Activated CD4-positive, CD25-positive, alpha-beta regulatory T cell treated with anti-CD3 and anti-CD28 coated beads, Interleukin-2, amount 50 U/mL, for 16 hours (primary cell): ENCODE data around the gene GOLT1A.

Experiments
- DNase-seq: peaks from one replicate; pipeline ENCODE4 v3.0.0-alpha.2; 2020; ENCODE audit warnings: low read depth, low spot score

Gene GOLT1A

DNA sequence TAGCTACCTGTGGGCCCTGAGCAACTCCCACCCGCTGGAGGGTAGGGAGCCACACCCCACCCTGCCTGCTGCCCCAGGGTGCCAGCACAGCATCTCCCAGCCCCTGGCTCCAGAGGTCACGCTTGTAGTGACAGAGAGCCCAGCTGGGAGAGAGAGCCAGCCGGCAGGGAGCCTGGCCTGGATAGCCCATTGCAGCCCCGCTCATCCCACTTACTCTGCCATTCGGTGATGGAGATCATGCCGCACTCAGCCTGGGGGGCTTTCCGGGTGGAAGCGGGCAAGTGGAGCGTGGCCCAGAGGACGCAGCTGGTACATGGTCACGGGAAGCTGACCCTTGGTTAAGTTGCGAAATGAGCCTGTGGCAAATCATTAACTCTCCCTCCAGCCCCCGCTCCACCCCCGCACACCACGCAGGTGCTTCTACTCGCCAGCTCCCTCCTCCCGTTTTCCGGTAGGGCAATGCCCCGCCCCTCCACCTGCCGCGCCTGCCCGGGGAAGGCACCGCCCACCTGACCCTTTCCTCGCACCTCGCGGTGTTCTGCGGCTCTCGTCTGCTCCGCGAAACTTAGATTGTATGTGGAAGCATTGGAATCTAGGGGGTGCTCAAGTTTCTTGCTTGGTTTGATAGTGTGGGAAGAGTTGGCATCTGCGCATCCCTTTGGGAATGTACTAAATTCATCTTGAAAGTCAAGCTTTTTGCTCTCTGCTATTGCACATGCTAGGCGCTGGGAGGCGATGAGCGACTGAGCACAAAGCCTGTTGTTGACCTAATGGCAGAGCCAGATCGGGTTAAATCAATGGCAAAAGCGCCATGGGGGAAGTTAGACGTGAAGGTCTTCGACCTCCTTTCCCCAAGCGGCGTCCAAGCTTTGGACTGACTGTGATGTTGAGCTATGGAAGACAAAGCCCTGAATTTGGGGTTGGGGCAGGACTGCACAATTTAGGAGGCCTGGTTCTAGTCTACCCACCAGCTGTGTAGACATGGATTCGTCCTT, at the start of gene GOLT1A:
GOLT1A (minus strand) TSS at position 321 of the 995 bp plus-strand sequence; CDS start at position 239, 82 bp downstream.
- DNase-seq = no peak

GRCh38 chr1:204263254-204263910, 49.6 kb upstream of the GOLT1A start:
- DNase-seq = no peak

- no peak for DNase-seq
These were observed 48.9 kb upstream of the GOLT1A start for GRCh38 chr1:204262506-204263253.

- DNase-seq = no peak
These were observed 48.1 kb upstream of the GOLT1A start for GRCh38 chr1:204261746-204262505.

DNA sequence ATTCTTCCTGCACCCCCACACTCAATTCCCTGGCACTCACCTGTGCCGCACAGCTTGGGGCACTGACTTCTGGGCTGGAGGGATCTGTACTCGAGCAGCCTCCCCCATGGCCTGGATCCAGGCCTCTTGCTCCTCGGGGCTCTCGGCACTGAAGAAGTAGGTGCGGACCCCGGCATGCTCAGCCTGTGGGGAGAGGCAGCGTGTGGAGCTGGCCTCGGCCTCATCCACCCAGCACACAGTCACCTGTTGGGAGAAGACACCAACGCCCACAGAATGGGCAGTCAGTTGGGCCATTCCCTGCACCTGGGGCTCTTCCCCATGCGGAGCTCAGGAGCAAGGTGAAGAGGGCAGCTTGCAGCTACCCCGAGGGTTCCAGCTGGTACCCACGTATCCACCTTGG, 47.5 kb upstream of the GOLT1A start:
- DNase-seq = no peak

- no peak for DNase-seq
These were observed 46.9 kb upstream of the GOLT1A start for GRCh38 chr1:204260601-204261197.

- no peak for DNase-seq
These were observed 46.0 kb upstream of the GOLT1A start for GRCh38 chr1:204259782-204260181.

DNA sequence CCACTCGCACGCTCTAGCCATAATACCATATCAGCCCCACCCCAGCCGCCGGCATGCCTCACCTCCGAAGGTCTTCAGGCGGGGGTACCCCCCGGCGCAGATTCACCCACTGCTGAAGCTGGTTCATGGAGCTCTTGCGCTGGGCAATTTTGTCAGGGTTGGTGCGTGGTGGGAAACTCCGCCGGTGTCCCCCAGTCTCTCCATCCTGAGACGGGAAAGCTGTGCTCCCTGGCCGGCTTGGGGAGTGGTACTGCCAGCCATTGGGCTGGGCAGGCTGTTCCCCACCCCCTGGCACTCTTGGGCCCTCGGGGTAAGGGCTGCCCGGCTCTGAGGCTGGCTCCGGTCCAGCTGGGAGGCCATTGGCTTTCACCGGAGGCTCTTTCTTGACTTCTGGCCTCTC, 45.4 kb upstream of the GOLT1A start:
- DNase-seq = no peak

DNA sequence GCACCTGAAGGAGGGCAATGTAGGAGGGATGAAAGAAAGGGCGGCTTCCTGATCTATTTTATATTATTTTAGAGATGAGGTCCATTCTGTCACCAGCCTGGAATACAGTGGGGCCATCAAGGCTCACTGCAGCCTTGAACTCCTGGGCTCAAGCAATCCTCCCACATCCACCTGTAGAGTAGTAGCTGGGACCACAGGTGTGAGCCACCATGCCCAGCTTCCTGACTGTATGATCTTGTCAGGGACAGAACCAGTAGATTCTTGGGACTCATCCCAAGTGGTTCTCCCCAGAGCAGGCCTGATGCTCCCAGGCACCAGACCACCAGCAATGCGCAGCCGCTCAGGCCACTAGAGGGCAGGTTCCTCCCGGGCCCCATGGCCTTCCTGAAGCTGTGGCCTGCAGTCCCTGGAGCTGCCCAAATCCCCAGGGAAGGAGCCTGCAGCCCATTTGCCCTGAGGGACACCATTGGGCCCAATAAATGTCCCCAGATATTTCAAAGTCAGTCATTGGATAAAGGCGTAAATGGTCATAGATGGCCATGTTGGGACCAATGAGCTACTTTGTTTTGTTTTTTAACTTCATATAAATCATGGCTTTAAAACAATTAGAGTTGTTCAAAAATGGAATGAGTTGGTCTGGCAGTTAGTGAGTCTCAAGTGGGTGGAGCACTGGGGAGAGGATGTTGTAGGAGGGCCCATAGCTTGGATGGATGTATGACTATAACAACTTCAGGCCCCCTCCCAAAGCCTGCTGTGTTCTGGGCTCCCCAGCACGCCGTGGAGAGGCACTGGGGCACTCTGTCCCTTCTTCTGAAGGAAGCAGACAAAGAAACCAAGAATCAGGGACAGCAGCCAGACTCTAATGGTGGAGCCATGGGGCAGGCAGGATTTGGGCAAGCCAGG, 44.7 kb upstream of the GOLT1A start:
- DNase-seq = no peak

DNA sequence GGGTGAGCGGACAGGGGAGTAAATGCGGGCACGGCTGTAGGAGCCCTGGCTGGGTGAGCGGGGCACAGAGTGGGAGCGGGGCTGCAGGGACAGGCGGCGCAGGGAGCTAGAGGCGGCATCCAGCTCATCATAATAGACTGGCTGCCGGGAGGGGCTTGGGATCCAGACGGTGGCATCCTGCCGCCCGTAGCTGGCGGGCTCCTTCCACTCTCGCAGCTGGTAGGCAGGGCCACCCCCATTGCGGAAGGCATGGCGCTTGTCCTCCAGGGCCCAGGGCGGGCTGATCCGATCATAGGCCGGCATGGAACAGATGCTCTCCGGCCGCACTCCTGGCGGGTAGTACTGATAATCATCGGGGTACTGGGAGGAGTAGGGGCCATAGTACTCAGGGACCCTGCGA, 43.7 kb upstream of the GOLT1A start:
- no peak for DNase-seq

- DNase-seq = no peak
These were observed 42.7 kb upstream of the GOLT1A start for GRCh38 chr1:204256531-204256930.

- no peak for DNase-seq
These were observed 42.2 kb upstream of the GOLT1A start for GRCh38 chr1:204255966-204256365.

GRCh38 chr1:204255225-204255624, 41.4 kb upstream of the GOLT1A start:
- no peak for DNase-seq

- DNase-seq = no peak
These were observed 40.4 kb upstream of the GOLT1A start for GRCh38 chr1:204254031-204254661.

DNA sequence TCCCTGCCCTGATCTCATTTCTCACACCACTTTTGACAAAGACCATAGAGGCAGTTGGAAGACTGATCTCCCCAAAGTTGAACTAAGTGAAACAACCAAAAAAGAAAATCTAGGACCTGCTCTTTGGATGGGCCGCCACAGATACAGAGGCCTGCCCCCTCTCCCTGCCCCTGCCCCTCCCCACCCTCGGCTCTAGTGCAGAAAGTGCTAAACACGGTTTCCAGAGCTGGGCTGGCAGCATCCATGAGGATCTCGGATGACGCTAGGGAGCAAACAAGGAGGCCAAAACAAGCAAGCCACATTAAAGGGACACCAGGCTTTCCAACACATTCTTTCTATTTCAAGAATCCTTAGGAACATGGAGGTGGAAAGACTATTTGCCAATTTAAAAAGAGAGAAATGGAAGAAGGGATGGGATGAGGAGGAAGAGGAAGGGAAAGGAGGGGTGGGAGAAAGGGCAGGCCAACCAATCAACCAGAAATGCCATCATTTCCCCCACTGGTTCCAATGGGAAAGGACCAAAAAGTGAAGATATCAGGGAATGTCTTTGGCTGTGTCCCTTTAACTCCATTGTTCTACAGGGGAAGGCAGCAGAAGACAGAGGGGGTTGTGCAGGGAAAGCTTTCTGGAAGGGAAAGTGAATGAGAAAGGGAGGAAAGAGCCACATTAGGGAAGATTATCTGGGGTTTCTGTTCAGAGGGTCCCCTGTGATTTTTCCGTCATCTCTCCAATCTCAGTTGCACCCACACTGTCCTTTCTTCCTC, 38.3 kb upstream of the GOLT1A start:
- DNase-seq = no peak

DNA sequence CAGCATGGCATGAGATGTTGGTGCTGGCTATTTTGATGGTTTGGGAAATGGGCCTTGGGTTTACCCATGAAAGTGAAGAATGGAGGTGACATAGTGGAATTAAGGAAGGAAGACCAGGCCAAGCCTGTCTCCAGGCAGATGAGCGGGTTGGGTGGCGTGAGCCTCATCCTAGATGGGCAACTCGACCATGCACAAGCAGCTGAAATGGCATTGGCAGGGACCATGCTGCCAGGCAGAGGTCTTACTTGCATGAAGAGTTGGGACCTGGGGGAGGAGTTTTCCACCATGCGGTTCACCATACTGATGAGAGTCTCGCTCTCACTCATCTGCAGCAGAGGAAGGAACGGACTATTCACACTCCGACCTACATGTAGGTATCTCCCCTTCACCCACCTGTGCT, 37.5 kb upstream of the GOLT1A start:
- no peak for DNase-seq

DNA sequence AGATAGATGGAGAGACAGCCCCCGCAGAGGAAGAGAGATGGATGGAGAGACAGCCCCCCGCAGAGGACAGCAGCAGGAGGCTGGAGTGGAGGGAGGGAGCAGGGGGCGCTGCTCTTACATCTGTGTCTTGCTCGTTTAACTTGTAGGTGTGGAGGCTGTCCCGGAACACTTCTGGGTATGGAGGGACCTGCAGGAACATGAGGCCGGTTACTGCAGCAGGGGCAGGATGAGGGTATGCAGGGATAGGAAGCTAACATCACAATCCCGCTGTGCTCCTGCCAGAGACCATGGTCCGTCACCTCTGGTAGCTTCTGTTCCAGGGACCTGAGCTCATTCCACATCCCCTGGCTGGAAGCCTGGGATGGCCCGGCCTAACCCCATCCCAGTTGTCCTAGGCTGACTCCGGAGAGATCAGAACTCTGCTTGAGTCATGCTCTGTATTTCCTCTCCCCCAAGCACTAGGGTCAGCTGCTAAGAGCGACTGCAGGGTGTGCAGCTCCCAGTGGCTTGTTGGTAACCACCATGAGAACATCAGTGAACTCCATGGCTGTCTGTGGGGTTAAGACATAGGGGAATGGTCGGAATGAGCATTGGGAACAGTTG, 36.7 kb upstream of the GOLT1A start:
- no peak for DNase-seq

DNA sequence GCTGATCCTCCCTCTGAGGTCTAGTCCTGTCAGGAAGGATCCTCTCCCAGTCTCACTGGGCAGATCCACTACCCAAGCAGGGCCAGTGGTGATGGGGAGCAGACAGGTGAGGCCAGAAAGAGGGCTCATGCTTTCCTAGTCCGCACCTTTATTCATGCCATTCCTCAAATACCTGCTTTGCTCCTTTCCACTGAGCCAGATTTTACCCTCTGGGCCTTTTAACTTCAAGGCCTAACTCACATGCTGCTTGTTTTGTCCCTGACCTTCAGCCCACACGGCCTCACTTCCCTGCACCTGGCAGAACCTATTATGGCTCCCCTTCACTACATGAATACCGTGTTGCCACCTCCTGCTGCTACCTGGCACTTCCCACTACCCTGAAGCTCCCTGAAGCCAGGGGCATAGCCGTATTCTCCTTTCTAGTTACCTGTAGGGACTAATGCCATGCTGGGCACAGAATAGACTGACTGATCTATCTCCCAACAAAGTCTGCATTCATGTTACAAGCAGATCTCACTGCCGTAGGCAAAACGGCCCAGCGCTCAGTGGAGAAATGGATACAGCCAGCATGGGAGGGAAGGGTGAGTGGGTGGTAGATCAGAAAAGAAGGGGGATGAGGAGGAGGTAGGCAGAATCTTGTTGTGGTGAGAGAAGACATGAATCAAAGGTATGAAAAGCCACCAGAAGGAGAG, 36.1 kb upstream of the GOLT1A start:
- DNase-seq = no peak
